SK-N-MC (cell line): ENCODE results near the gene SBF2.

Experiments
- FOXP2 ChIP-seq: optimal IDR thresholded peaks from 2 replicates; pipeline ENCODE3; 2011; ENCODE audit warnings: mild to moderate bottlenecking, moderate library complexity; ENCODE audit not compliant: insufficient read depth; ENCODE audit errors: extremely low read length, control extremely low read depth
- POLR2AphosphoS5 ChIP-seq: IDR thresholded peaks from 2 replicates; pipeline ENCODE4 v1.6.1; 2012; ENCODE audit warnings: mild to moderate bottlenecking, low read depth, low read length, borderline replicate concordance

DNA sequence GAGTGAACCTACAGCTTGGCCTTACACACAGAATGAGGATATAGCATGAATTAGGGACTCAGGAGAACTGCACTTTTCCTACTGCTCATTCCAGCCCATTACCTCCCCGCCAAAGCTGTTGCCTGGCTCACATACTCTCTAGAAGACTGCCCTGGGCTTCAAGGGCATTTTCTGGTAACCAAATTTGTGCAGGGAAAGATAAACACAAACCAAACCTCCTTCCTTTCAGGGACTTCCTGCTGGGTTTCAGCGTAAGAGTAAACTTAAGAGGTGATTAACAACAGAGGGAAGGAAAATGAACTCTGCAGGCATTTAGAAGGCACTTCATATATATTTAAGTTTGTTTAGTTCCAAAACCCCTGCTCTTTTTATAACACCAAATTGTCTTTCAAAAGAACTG, 435.2 kb downstream of the SBF2 start:
- TF ChIP-seq POLR2AphosphoS5 (no peak), FOXP2 (peak; percentile 80)
